Neutrophil (primary cell): Measurements from ENCODE around the gene PPM1L.

Source experiments
- H3K27ac ChIP-seq: fragments of 200-600 bp; sonication (generic); 2 replicates; pipeline ENCODE4 v1.5.1; 2016; ENCODE audit warnings: mild to moderate bottlenecking, moderate library complexity
- H3K27me3 ChIP-seq: fragments of 200-600 bp; sonication (generic); 2 replicates; pipeline ENCODE4 v1.6.0; 2016; ENCODE audit warnings: mild to moderate bottlenecking
- H3K36me3 ChIP-seq: fragments of 200-600 bp; sonication (generic); 2 replicates; pipeline ENCODE4 v1.5.1; 2017
- H3K4me1 ChIP-seq, 2 experiments: fragments of 200-600 bp in 1 of 2; sonication (generic) in 1 of 2; 1 replicate in 1 of 2; 2 replicates in 1 of 2; pipeline versions ENCODE4 v1.5.1 to v1.6.1; 2013 to 2016; ENCODE audit warnings: low read depth in 1 of 2, low read length in 1 of 2, mild to moderate bottlenecking in 1 of 2, moderate library complexity in 1 of 2; ENCODE audit not compliant: control insufficient read depth in 1 of 2, insufficient read depth in 1 of 2
- H3K4me3 ChIP-seq, 2 experiments: fragments of 200-600 bp in 1 of 2; sonication (generic) in 1 of 2; 1 replicate in 1 of 2; 2 replicates in 1 of 2; pipeline ENCODE4 v1.5.1; 2013 to 2016; ENCODE audit warnings: low read depth in 1 of 2, low read length in 1 of 2, mild to moderate bottlenecking in 1 of 2, moderate library complexity in 1 of 2
- H3K9me3 ChIP-seq: fragments of 200-600 bp; sonication (generic); 2 replicates; pipeline ENCODE4 v1.5.1; 2016
- TF ChIP-seq, protein P1 (sequence below): fragments of 200-600 bp; sonication (generic); IDR thresholded peaks from 2 replicates; pipeline ENCODE4 v1.5.1; 2016; ENCODE audit warnings: antibody characterized with exemption

The PPM1L gene

DNA sequence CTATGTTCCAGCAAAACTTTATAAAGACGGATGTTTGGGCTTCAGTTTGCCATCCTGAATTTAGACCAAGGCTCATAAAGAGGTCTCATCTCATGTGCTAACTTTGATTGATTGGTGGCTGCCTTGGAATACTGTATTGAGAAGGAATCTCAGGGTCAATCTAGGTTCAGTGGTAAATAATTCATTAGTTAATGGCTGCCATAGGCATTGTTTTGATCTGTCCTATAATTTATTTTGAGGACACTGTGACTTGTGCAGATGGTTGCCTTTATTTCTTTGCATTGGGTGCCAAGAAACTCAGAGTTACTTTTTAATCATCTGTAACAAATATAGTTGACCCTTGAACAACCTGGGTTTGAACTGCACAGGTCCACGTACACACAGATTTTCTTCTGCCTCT lies 189.3 kb downstream of the PPM1L start:
- H3K4me1 ChIP-seq, result no peaks in the 10 kb centered on the region
- no peaks in the 10 kb centered on the region for H3K9me3 ChIP-seq
- no peak overlapping the region for H3K4me3 ChIP-seq
- no peaks in the 10 kb centered on the region for H3K36me3 ChIP-seq
- TF ChIP-seq, protein P1, sequence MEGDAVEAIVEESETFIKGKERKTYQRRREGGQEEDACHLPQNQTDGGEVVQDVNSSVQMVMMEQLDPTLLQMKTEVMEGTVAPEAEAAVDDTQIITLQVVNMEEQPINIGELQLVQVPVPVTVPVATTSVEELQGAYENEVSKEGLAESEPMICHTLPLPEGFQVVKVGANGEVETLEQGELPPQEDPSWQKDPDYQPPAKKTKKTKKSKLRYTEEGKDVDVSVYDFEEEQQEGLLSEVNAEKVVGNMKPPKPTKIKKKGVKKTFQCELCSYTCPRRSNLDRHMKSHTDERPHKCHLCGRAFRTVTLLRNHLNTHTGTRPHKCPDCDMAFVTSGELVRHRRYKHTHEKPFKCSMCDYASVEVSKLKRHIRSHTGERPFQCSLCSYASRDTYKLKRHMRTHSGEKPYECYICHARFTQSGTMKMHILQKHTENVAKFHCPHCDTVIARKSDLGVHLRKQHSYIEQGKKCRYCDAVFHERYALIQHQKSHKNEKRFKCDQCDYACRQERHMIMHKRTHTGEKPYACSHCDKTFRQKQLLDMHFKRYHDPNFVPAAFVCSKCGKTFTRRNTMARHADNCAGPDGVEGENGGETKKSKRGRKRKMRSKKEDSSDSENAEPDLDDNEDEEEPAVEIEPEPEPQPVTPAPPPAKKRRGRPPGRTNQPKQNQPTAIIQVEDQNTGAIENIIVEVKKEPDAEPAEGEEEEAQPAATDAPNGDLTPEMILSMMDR, result no peak
- H3K27me3 ChIP-seq, result no peaks in the 10 kb centered on the region
- no peak overlapping the region for H3K27ac ChIP-seq

- Histone ChIP-seq H3K4me3 (no peak overlapping the region), H3K27ac (no peak overlapping the region), H3K36me3 (no peaks in the 10 kb centered on the region), H3K9me3 (no peaks in the 10 kb centered on the region), H3K4me1 (no peaks in the 10 kb centered on the region), H3K27me3 (no peaks in the 10 kb centered on the region)
- TF ChIP-seq, protein P1, result no peak
Observed at GRCh38 chr3:160948273-160948672, 192.2 kb downstream of the PPM1L start.

DNA sequence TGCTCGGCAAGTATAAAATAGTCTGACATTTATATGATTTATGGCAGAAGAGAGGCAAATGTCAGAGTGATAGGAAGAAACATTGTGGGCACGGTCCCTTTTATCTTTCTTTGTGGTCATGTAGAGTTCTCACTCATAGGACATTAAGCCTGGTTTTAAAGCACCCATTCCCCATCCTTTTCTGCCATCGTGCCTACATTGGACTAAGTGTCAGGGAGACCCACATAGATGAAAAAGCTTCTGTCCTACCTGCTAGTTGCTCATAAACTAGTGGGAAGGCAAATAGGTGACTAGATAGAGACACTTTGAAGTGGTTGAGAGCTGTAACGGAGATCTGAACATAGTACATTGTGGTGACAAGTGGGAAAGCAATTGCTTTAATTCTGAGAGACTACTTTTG lies 193.4 kb downstream of the PPM1L start:
- Histone ChIP-seq H3K4me1 (no peaks in the 10 kb centered on the region), H3K27me3 (no peaks in the 10 kb centered on the region), H3K9me3 (no peaks in the 10 kb centered on the region), H3K4me3 (no peak overlapping the region), H3K36me3 (no peaks in the 10 kb centered on the region), H3K27ac (no peak overlapping the region)
- TF ChIP-seq, protein P1, result no peak

GRCh38 chr3:160950542-160950941 lies 194.5 kb downstream of the PPM1L start:
- Histone ChIP-seq H3K27me3 (no peaks in the 10 kb centered on the region), H3K4me1 (no peaks in the 10 kb centered on the region), H3K27ac (no peak overlapping the region), H3K36me3 (no peaks in the 10 kb centered on the region), H3K9me3 (no peaks in the 10 kb centered on the region), H3K4me3 (no peak overlapping the region)
- TF ChIP-seq, protein P1, result no peak

DNA sequence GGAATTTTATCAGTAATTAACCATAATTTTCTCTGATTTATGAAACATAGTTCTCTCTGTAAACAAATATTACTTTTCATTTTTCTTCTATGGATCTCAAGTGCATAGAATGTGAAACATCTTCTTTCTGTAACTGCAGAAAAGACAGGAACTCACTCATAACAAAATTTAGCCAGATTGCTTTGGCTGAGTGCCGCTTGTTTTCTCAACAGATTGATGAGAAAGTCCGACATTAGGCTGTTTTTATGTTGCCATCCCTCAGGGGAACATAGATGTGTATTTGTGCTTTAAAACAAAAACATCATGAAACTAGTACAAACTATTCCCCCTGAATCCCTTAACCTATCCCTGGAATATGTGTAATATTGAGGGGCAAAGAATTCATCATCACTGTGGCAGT lies 194.9 kb downstream of the PPM1L start:
- no peaks in the 10 kb centered on the region for H3K36me3 ChIP-seq
- no peak overlapping the region for H3K4me3 ChIP-seq
- H3K4me1 ChIP-seq, result no peaks in the 10 kb centered on the region
- H3K9me3 ChIP-seq, result no peaks in the 10 kb centered on the region
- TF ChIP-seq, protein P1, result no peak
- no peak overlapping the region for H3K27ac ChIP-seq
- H3K27me3 ChIP-seq, result no peaks in the 10 kb centered on the region
